CD14-positive monocyte (primary cell): Measurements from ENCODE around the gene UCHL1. TPM values are rescaled to one million over a fixed set of nuclear protein-coding genes. Genes with fewer than 3 reads are reported as not detected.

Experiments used
- DNase-seq, 3 donors: peaks; one replicate each; pipeline ENCODE4 v3.0.0-alpha.2; 2011 to 2022
- H2AFZ ChIP-seq: 2 replicates; pipeline ENCODE4 v1.6.0; 2012; ENCODE audit warnings: mild to moderate bottlenecking, low read depth, low read length, inconsistent platforms; ENCODE audit not compliant: insufficient read depth, poor library complexity, severe bottlenecking
- H3K27ac ChIP-seq, 2 donors: 1 replicate in 1 of 2; 2 replicates in 1 of 2; pipeline ENCODE4 v1.5.1; 2012 to 2013; ENCODE audit warnings: low read length in 2 of 2, control low read depth in 1 of 2, inconsistent platforms in 1 of 2, low read depth in 1 of 2, mild to moderate bottlenecking in 1 of 2
- H3K27me3 ChIP-seq, 2 donors: one replicate each; pipeline versions ENCODE4 v1.6.0 to v1.6.1; 2011 to 2013; ENCODE audit warnings: low read length in 2 of 2; ENCODE audit not compliant: control insufficient read depth in 2 of 2, insufficient read depth in 2 of 2
- H3K36me3 ChIP-seq, 2 donors: replicated peaks in 1 of 2; 1 replicate in 1 of 2; 2 replicates in 1 of 2; pipeline versions ENCODE4 v1.5.1 to v1.6.1; 2012 to 2013; ENCODE audit warnings: low read length in 2 of 2, control low read depth in 1 of 2, inconsistent platforms in 1 of 2, mild to moderate bottlenecking in 1 of 2; ENCODE audit not compliant: insufficient read depth in 2 of 2, control insufficient read depth in 1 of 2
- H3K4me1 ChIP-seq, 2 donors: 1 replicate in 1 of 2; 2 replicates in 1 of 2; pipeline versions ENCODE4 v1.5.1 to v1.6.1; 2012 to 2013; ENCODE audit warnings: low read length in 2 of 2, control low read depth in 1 of 2, inconsistent platforms in 1 of 2, mild to moderate bottlenecking in 1 of 2, moderate library complexity in 1 of 2; ENCODE audit not compliant: insufficient read depth in 2 of 2, control insufficient read depth in 1 of 2
- H3K4me2 ChIP-seq: replicated peaks from 2 replicates; pipeline ENCODE3; 2012; ENCODE audit warnings: low read length, moderate library complexity, mild to moderate bottlenecking; ENCODE audit not compliant: poor library complexity, severe bottlenecking; ENCODE audit errors: extremely low read depth
- H3K4me3 ChIP-seq, 3 experiments: fragments of 200-600 bp in 1 of 3; sonication (generic) in 1 of 3; replicated peaks in 1 of 3; 1 replicate in 2 of 3; 2 replicates in 1 of 3; pipeline ENCODE4 v1.5.1; 2011 to 2013; ENCODE audit warnings: low read length in 3 of 3, mild to moderate bottlenecking in 3 of 3, control low read depth in 2 of 3, low read depth in 2 of 3, inconsistent platforms in 1 of 3, moderate library complexity in 1 of 3
- H3K79me2 ChIP-seq: 2 replicates; pipeline ENCODE4 v1.6.0; 2012; ENCODE audit warnings: mild to moderate bottlenecking, control low read depth, inconsistent platforms, low read length, moderate library complexity; ENCODE audit not compliant: insufficient read depth
- H3K9ac ChIP-seq: 2 replicates; pipeline ENCODE4 v1.6.0; 2017; ENCODE audit warnings: low read length, mild to moderate bottlenecking; ENCODE audit not compliant: insufficient read depth, poor library complexity, severe bottlenecking
- H3K9me3 ChIP-seq, 2 donors: replicated peaks in 1 of 2; 1 replicate in 1 of 2; 2 replicates in 1 of 2; pipeline versions ENCODE4 v1.5.1 to v1.6.1; 2012 to 2013; ENCODE audit warnings: low read length in 2 of 2, control low read depth in 1 of 2; ENCODE audit not compliant: control insufficient read depth in 1 of 2, insufficient read depth in 1 of 2
- H4K20me1 ChIP-seq: 2 replicates; pipeline ENCODE4 v1.6.0; 2012; ENCODE audit warnings: mild to moderate bottlenecking, low read length, control low read depth, moderate library complexity; ENCODE audit not compliant: insufficient read depth
- H3K27ac Mint-ChIP-seq, 7 donors: one replicate each; pipeline ENCODE4 v1.8.0; 2020; ENCODE audit warnings: mild to moderate bottlenecking in 7 of 7, mixed read lengths in 7 of 7, moderate library complexity in 6 of 7, inconsistent platforms in 2 of 7
- H3K27me3 Mint-ChIP-seq, 3 donors: one replicate each; pipeline ENCODE4 v1.8.0; 2021 to 2022; ENCODE audit warnings: low read depth in 3 of 3, mild to moderate bottlenecking in 3 of 3, mixed read lengths in 3 of 3, moderate library complexity in 3 of 3, inconsistent platforms in 1 of 3
- H3K36me3 Mint-ChIP-seq, 2 donors: one replicate each; pipeline ENCODE4 v1.8.0; 2020; ENCODE audit warnings: mixed read lengths in 2 of 2, inconsistent platforms in 1 of 2, mild to moderate bottlenecking in 1 of 2
- H3K4me1 Mint-ChIP-seq: one replicate; pipeline ENCODE4 v1.8.0; 2020; ENCODE audit warnings: mild to moderate bottlenecking, mixed read lengths
- H3K4me3 Mint-ChIP-seq, 2 donors: one replicate each; pipeline ENCODE4 v1.8.0; 2020; ENCODE audit warnings: mild to moderate bottlenecking in 2 of 2, mixed read lengths in 2 of 2, moderate library complexity in 1 of 2
- H3K9me3 Mint-ChIP-seq, 7 donors: one replicate each; pipeline ENCODE4 v1.8.0; 2020 to 2022; ENCODE audit warnings: mixed read lengths in 7 of 7, mild to moderate bottlenecking in 6 of 7, moderate library complexity in 6 of 7, inconsistent platforms in 2 of 7
- CTCF ChIP-seq: fragments of 200-600 bp; IDR thresholded peaks from one replicate; pipeline ENCODE4 v1.8.0; 2022; ENCODE audit warnings: antibody characterized with exemption, mild to moderate bottlenecking
- WGBS: methylation state at CpG from one replicate; pipeline ENCODE4 v1.1.5; 2013; ENCODE audit warnings: missing lambda C conversion rate; ENCODE audit not compliant: insufficient coverage; 5-methylcytosine and 5-hydroxymethylcytosine counted together
- intact Hi-C, 2 donors: fragments of 100-400 bp; cut with micrococcal nuclease; formaldehyde crosslinking; loops; one replicate each; pipeline versions ENCODE4 v1.15.0 to v1.15.1; 2023
- polyA plus RNA-seq, 3 donors: library from polyadenylated mRNA; depleted of rRNA in 1 of 3; unstranded in 2 of 3; stranded (reverse) in 1 of 3; fragments of 300-500 nt in 2 of 3; fragments of >200 nt in 1 of 3; fragmentation: Illumina TruSeq in 2 of 3; gene quantifications; 1 replicate in 2 of 3; 2 replicates in 1 of 3; pipeline ENCODE4 v1.2.3, GENCODE V29; 2012 to 2021

Gene UCHL1
- polyA plus RNA-seq, 3 donors = not detected

GRCh38 chr4:41262198-41262597 lies 5.5 kb downstream of the UCHL1 start:
- TF ChIP-seq CTCF = no peak
- no peak overlapping the region for H3K4me2 ChIP-seq
- Mint-ChIP-seq H3K27ac (no peak overlapping the region), H3K4me3 (no peak overlapping the region), H3K9me3 (peaks cover 0 to 4% (median 0%) of the 10 kb centered on the region in 7 donors), H3K36me3 (peaks cover 0 to 3% of the 10 kb centered on the region in 2 donors), H3K4me1 (peaks cover 5% of the 10 kb centered on the region), H3K27me3 (peaks cover 20 to 22% (median 21%) of the 10 kb centered on the region in 3 donors)
- H3K79me2 ChIP-seq = no peaks in the 10 kb centered on the region
- intact Hi-C loops = no loop called here
- H3K9ac ChIP-seq = no peak overlapping the region
- no peaks in the 10 kb centered on the region for H3K9me3 ChIP-seq
- H2AFZ ChIP-seq = no peak overlapping the region
- peaks cover 5 to 7% of the 10 kb centered on the region in 2 donors for H3K4me1 ChIP-seq
- peaks cover 18 to 20% of the 10 kb centered on the region in 2 donors for H3K27me3 ChIP-seq
- no peak for DNase-seq
- H4K20me1 ChIP-seq = no peaks in the 10 kb centered on the region
- no peak overlapping the region for H3K27ac ChIP-seq
- no peak overlapping the region for H3K4me3 ChIP-seq
- WGBS = 100% methylated on average over 3 of the region's 6 CpGs
- no peaks in the 10 kb centered on the region for H3K36me3 ChIP-seq

- no peak overlapping the region for H3K4me2 ChIP-seq
- no CpG with 5 or more reads among the region's 1 CpG for WGBS
- Mint-ChIP-seq H3K36me3 (no peaks in the 10 kb centered on the region), H3K9me3 (no peaks in the 10 kb centered on the region), H3K27me3 (peaks cover 3 to 5% (median 5%) of the 10 kb centered on the region in 3 donors), H3K4me3 (no peak overlapping the region), H3K4me1 (no peaks in the 10 kb centered on the region), H3K27ac (no peak overlapping the region)
- no peaks in the 10 kb centered on the region for H3K79me2 ChIP-seq
- no peak for TF ChIP-seq CTCF
- no peaks in the 10 kb centered on the region for H3K4me1 ChIP-seq
- no peaks in the 10 kb centered on the region for H4K20me1 ChIP-seq
- DNase-seq = no peak
- no peak overlapping the region for H3K4me3 ChIP-seq
- H2AFZ ChIP-seq = no peak overlapping the region
- H3K9ac ChIP-seq = no peak overlapping the region
- no peak overlapping the region for H3K27ac ChIP-seq
- H3K27me3 ChIP-seq = peaks cover under 1 to 2% of the 10 kb centered on the region in 2 donors
- no peaks in the 10 kb centered on the region for H3K36me3 ChIP-seq
- no peaks in the 10 kb centered on the region for H3K9me3 ChIP-seq
- intact Hi-C loops = no loop called here
Measured at GRCh38 chr4:41264212-41264611, 7.5 kb downstream of the UCHL1 start.
